AG04449 (cell line): ENCODE results near the gene STAMBP.

ENCODE experiments used
- CTCF ChIA-PET: fragments of 350-600 bp; formaldehyde crosslinking; extraction: SDS; loops from one replicate; lab custom pipeline; 2021; ENCODE audit warnings: antibody characterized with exemption; lab: Yijun Ruan, JAX
- POLR2A ChIA-PET: fragments of 400-600, 350-600 bp; formaldehyde crosslinking; extraction: SDS; loops from one replicate; lab custom pipeline; 2020; ENCODE audit warnings: antibody characterized with exemption, inconsistent platforms; lab: Yijun Ruan, JAX
- DNase-seq: peaks from one replicate; pipeline ENCODE4 v3.0.0-alpha.2; 2010; ENCODE audit warnings: low read depth, low spot score
- H3K4me3 ChIP-seq: 2 replicates; pipeline ENCODE4 v1.5.1; 2011; ENCODE audit warnings: low read depth, mild to moderate bottlenecking, control low read depth, low read length
- TF ChIP-seq, protein P1 (sequence below): IDR thresholded peaks from one replicate; pipeline ENCODE4 v1.5.1; 2011; ENCODE audit warnings: mild to moderate bottlenecking, moderate library complexity, low read length, control low read depth, inconsistent platforms; ENCODE audit not compliant: insufficient read depth; ENCODE audit errors: missing control alignments

The STAMBP gene

DNA sequence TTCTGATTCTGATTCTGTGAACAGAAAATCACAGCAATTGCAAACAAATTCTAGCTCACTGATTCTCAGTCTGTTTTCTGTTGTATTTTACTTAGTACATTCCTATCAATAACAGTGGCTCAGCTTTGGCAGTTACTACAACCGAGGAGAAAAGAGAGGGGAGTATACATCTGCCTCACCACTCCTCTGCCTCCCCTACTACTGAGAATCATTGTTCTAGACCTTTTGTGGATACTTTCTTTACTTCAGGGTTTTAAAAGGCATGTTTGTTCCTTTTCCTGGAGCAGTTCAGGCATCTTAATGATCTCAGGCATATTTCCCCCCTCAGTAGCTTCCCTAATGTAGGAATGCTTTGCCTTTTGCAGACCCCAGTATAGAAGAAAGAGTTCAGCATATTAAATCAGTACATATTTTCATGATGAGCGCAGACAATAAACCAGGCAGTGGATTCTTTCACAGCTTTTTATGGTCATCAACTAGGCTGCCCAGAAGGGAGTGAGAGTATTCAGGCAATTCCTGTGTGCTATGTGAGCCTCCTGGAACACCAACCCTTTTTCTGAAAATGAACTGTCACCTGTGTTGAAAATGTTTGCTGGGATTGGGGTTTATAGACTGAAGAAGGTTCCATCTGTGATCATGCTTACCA, 10.3 kb downstream of the STAMBP start:
- TF ChIP-seq, protein P1, sequence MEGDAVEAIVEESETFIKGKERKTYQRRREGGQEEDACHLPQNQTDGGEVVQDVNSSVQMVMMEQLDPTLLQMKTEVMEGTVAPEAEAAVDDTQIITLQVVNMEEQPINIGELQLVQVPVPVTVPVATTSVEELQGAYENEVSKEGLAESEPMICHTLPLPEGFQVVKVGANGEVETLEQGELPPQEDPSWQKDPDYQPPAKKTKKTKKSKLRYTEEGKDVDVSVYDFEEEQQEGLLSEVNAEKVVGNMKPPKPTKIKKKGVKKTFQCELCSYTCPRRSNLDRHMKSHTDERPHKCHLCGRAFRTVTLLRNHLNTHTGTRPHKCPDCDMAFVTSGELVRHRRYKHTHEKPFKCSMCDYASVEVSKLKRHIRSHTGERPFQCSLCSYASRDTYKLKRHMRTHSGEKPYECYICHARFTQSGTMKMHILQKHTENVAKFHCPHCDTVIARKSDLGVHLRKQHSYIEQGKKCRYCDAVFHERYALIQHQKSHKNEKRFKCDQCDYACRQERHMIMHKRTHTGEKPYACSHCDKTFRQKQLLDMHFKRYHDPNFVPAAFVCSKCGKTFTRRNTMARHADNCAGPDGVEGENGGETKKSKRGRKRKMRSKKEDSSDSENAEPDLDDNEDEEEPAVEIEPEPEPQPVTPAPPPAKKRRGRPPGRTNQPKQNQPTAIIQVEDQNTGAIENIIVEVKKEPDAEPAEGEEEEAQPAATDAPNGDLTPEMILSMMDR, result no peak
- no peak for DNase-seq
- POLR2A ChIA-PET, result interaction anchor here (0.6 to 1.0 kb wide), 3 partner anchors 10 to 361 kb away, joined by 3 to 4 read pairs (median 3); partner anchors contain the start of gene STAMBP
- CTCF ChIA-PET, result interaction anchor here (0.8 to 1.8 kb wide), 5 partner anchors 9 to 281 kb away, joined by 3 to 10 read pairs (median 5); partner anchors contain the start of gene STAMBP
- H3K4me3 ChIP-seq, result no peak overlapping the region

GRCh38 chr2:73839653-73840411, 11.1 kb downstream of the STAMBP start:
- ChIA-PET CTCF (interaction anchor here (0.6 to 1.8 kb wide), 4 partner anchors 11 to 16 kb away, joined by 3 to 10 read pairs (median 4); partner anchors contain the start of gene STAMBP), POLR2A (interaction anchor here (1.0 kb wide), 1 partner anchor 11 kb away, joined by 3 read pairs; the partner anchor contains the start of gene STAMBP)
- TF ChIP-seq, protein P1, result no peak
- H3K4me3 ChIP-seq, result no peak overlapping the region
- DNase-seq, result no peak

GRCh38 chr2:73841912-73842738, 13.4 kb downstream of the STAMBP start:
- no peak for DNase-seq
- TF ChIP-seq, protein P1, result no peak
- no peak overlapping the region for H3K4me3 ChIP-seq
- ChIA-PET CTCF (interaction anchor here (0.9 to 1.5 kb wide), 2 partner anchors 14 to 408 kb away, joined by 3 to 4 read pairs; partner anchors contain the start of gene STAMBP), POLR2A (no interaction called here)

DNA sequence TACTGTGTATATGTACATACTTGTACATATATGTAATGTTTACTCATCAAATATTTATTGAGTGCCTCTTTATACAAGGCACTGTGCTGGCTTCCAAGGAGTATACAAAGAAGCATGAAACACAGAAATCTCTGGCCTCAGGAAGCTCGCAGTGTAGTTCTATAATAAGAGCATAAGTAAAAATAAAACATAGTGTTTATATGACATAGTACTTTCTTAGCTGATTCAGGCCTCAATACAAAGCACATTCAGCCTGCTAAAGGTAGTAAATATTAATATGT, 13.9 kb downstream of the STAMBP start:
- DNase-seq, result no peak
- POLR2A ChIA-PET, result no interaction called here
- TF ChIP-seq, protein P1, result no peak
- no peak overlapping the region for H3K4me3 ChIP-seq
- CTCF ChIA-PET, result interaction anchor here (1.1 to 1.5 kb wide), 3 partner anchors 14 to 493 kb away, joined by 3 to 4 read pairs (median 3); partner anchors contain the start of gene STAMBP

DNA sequence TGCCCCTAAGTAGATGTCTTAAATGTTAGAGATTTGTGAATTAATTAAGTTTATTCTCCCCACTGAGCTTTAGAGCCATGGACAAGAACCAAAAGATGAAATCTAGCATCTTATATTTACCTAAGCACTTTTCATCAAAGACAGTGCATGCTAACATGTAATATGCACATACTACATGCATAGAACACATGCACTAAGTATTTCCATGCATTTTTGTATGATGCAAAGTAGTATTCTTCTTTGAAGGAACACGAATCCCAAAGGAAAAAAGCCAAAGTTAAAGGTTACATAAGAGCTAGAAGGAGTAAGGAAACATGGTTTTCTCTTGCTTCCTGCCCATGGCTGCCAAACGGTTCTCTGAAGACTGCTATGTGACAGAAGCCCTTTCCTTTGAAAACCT, 15.3 kb downstream of the STAMBP start:
- CTCF ChIA-PET, result interaction anchor here (1.3 to 1.4 kb wide), 2 partner anchors 14 to 19 kb away, joined by 3 read pairs; no protein-coding TSS in a partner anchor
- POLR2A ChIA-PET, result no interaction called here
- no peak overlapping the region for H3K4me3 ChIP-seq
- TF ChIP-seq, protein P1, result no peak
- DNase-seq, result no peak
